Measurements from ENCODE around the gene SEC23A. TPM values are rescaled to one million over a fixed set of nuclear protein-coding genes. Genes with fewer than 3 reads are reported as not detected.

SEC23A gene
- total and polyA plus RNA-seq, 2 of the 13 experiments (the other 11 are each of a cell fraction or from before 2014, with no cell fraction given), result 403 to 887 TPM

DNA sequence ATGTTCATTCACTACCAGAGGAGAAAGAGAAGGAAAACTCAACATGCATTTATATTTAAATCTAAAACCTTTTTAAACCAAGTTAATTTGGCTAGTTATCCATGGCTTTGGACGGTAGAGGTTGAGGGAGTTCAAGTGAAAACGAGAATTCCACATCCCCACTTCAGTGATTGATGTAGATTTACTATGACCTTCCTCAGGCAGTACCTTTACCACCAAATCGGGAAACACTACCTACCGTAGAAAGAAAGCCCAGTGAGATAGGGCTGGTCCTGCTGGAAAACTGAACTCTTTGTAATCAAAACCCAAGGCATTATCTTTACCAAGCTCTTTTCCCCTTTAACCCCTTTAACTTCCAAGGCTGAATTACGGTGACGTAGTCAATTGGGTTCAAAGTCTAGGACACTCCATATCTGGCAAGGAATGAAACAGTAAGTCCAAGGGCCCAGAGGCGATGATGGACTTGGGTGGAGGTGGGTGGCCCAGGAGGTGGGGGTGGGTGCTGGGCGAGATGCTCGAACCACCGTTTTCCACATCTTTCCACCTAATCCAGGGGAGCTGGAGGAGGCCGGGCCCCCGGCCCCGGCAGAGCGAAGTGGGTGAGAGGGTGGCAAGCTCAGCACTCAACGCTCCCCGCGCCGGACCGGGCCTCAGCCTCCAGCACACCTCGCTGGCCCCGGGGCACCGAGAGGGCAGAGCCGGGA lies 618 bp downstream of the SEC23A start (continued):
- TF ChIP-seq PRMT3 (CRISPR knock-in tag; IDR thresholded peaks at IDR 0.05; ENCODE audit: borderline replicate concordance, low read depth) (no peak), ZMYM4 (CRISPR knock-in tag; IDR thresholded peaks at IDR 0.05) (no peak; the same call in 1 of the 2 replicates), ZNF33A (CRISPR knock-in tag; IDR thresholded peaks at IDR 0.05; ENCODE audit: borderline replicate concordance) (0 out of 2 replicates have a peak, but pooled peaks have one; percentile 16), ZNF766 (CRISPR knock-in tag; IDR thresholded peaks at IDR 0.05; ENCODE audit: borderline replicate concordance) (no peak; the same call in 1 of the 2 replicates), PHF21A (CRISPR knock-in tag; IDR thresholded peaks at IDR 0.05) (0 out of 2 replicates have a peak, but pooled peaks have one; percentile 6), ZNF30 (CRISPR knock-in tag; IDR thresholded peaks at IDR 0.05) (0 out of 2 replicates have a peak, but pooled peaks have one; percentile 30), ZBTB20 (CRISPR knock-in tag; IDR thresholded peaks at IDR 0.05; ENCODE audit: borderline replicate concordance, low read depth) (peak; percentile 79; the same call in 1 of the 2 replicates), HMG20B (CRISPR knock-in tag; conservative IDR thresholded peaks at IDR 0.05) (peak; percentile 41; the same call in 1 of the 2 replicates), KMT2A (CRISPR knock-in tag; IDR thresholded peaks at IDR 0.05) (no peak), ZNF441 (CRISPR knock-in tag; IDR thresholded peaks at IDR 0.05; ENCODE audit: borderline replicate concordance) (no peak)
- TF ChIP-seq, protein P1, sequence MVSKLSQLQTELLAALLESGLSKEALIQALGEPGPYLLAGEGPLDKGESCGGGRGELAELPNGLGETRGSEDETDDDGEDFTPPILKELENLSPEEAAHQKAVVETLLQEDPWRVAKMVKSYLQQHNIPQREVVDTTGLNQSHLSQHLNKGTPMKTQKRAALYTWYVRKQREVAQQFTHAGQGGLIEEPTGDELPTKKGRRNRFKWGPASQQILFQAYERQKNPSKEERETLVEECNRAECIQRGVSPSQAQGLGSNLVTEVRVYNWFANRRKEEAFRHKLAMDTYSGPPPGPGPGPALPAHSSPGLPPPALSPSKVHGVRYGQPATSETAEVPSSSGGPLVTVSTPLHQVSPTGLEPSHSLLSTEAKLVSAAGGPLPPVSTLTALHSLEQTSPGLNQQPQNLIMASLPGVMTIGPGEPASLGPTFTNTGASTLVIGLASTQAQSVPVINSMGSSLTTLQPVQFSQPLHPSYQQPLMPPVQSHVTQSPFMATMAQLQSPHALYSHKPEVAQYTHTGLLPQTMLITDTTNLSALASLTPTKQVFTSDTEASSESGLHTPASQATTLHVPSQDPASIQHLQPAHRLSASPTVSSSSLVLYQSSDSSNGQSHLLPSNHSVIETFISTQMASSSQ (IDR thresholded peaks at IDR 0.05; ENCODE audit: low read depth), result peak; percentile 59; the same call in 1 of the 2 replicates
- TF ChIP-seq, protein P1 (CRISPR knock-in tag; IDR thresholded peaks at IDR 0.05; ENCODE audit: borderline replicate concordance), result no peak
- TF ChIP-seq, protein P2, sequence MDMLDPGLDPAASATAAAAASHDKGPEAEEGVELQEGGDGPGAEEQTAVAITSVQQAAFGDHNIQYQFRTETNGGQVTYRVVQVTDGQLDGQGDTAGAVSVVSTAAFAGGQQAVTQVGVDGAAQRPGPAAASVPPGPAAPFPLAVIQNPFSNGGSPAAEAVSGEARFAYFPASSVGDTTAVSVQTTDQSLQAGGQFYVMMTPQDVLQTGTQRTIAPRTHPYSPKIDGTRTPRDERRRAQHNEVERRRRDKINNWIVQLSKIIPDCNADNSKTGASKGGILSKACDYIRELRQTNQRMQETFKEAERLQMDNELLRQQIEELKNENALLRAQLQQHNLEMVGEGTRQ (IDR thresholded peaks at IDR 0.05; ENCODE audit: low read depth, low read length), result no peak
- TF ChIP-seq, protein P2 (CRISPR knock-in tag; IDR thresholded peaks at IDR 0.05; ENCODE audit: borderline replicate concordance), result peak; percentile 71; the same call in 1 of the 2 replicates
- TF ChIP-seq, protein P3, sequence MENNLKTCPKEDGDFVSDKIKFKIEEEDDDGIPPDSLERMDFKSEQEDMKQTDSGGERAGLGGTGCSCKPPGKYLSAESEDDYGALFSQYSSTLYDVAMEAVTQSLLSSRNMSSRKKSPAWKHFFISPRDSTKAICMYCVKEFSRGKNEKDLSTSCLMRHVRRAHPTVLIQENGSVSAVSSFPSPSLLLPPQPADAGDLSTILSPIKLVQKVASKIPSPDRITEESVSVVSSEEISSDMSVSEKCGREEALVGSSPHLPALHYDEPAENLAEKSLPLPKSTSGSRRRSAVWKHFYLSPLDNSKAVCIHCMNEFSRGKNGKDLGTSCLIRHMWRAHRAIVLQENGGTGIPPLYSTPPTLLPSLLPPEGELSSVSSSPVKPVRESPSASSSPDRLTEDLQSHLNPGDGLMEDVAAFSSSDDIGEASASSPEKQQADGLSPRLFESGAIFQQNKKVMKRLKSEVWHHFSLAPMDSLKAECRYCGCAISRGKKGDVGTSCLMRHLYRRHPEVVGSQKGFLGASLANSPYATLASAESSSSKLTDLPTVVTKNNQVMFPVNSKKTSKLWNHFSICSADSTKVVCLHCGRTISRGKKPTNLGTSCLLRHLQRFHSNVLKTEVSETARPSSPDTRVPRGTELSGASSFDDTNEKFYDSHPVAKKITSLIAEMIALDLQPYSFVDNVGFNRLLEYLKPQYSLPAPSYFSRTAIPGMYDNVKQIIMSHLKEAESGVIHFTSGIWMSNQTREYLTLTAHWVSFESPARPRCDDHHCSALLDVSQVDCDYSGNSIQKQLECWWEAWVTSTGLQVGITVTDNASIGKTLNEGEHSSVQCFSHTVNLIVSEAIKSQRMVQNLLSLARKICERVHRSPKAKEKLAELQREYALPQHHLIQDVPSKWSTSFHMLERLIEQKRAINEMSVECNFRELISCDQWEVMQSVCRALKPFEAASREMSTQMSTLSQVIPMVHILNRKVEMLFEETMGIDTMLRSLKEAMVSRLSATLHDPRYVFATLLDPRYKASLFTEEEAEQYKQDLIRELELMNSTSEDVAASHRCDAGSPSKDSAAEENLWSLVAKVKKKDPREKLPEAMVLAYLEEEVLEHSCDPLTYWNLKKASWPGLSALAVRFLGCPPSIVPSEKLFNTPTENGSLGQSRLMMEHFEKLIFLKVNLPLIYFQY (CRISPR knock-in tag; IDR thresholded peaks at IDR 0.05; ENCODE audit: borderline replicate concordance), result 0 out of 2 replicates have a peak, but pooled peaks have one; percentile 67
- TF ChIP-seq, protein P4, sequence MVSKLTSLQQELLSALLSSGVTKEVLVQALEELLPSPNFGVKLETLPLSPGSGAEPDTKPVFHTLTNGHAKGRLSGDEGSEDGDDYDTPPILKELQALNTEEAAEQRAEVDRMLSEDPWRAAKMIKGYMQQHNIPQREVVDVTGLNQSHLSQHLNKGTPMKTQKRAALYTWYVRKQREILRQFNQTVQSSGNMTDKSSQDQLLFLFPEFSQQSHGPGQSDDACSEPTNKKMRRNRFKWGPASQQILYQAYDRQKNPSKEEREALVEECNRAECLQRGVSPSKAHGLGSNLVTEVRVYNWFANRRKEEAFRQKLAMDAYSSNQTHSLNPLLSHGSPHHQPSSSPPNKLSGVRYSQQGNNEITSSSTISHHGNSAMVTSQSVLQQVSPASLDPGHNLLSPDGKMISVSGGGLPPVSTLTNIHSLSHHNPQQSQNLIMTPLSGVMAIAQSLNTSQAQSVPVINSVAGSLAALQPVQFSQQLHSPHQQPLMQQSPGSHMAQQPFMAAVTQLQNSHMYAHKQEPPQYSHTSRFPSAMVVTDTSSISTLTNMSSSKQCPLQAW (CRISPR knock-in tag; IDR thresholded peaks at IDR 0.05), result no peak
